Measurements from ENCODE around the gene NMUR1. TPM values are rescaled to one million over a fixed set of nuclear protein-coding genes. Genes with fewer than 3 reads are reported as not detected.

Gene NMUR1
- total RNA-seq, 1 donor from 2014 or later: 0.13 TPM

DNA sequence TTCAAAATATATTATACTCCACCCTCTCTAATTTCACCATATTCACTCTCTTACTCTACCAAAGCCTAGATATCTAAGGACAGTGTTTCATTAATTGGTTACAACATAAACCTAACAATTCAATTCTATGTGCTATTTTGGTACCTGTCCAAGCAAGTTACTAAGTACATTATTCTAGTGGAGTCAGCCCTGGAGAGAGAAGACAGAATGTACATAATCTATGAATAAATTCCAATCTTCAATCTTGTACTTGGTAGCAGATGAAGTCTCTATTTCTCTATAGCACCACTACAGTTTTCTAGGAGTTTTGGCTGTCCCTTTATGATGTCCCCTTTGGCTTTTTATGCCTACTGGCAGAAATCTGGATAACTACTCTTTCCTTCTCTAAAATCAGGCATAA is 27.6 kb downstream of the NMUR1 start:
- Mint-ChIP-seq H3K27ac (no peak overlapping the region), H3K36me3 (peaks cover 10% of the 10 kb centered on the region), H3K4me3 (no peak overlapping the region), H3K9me3 (no peaks in the 10 kb centered on the region), H3K27me3 (ENCODE audit: low read depth) (no peaks in the 10 kb centered on the region), H3K4me1 (no peaks in the 10 kb centered on the region)
- DNase-seq (ENCODE audit: low spot score in 2 of 2, unreplicated experiment in 2 of 2): no peak
- TF ChIP-seq CTCF (IDR thresholded peaks at IDR 0.05; ENCODE audit: unreplicated experiment): no peak

- Mint-ChIP-seq H3K4me3 (no peak overlapping the region), H3K36me3 (peaks cover 2% of the 10 kb centered on the region), H3K27ac (no peak overlapping the region), H3K9me3 (no peaks in the 10 kb centered on the region), H3K4me1 (no peaks in the 10 kb centered on the region), H3K27me3 (ENCODE audit: low read depth) (no peaks in the 10 kb centered on the region)
- DNase-seq (ENCODE audit: low spot score in 2 of 2, unreplicated experiment in 2 of 2): no peak
- TF ChIP-seq CTCF (IDR thresholded peaks at IDR 0.05; ENCODE audit: unreplicated experiment): no peak
Measured at GRCh38 chr2:231497651-231498050, 32.6 kb downstream of the NMUR1 start.

DNA sequence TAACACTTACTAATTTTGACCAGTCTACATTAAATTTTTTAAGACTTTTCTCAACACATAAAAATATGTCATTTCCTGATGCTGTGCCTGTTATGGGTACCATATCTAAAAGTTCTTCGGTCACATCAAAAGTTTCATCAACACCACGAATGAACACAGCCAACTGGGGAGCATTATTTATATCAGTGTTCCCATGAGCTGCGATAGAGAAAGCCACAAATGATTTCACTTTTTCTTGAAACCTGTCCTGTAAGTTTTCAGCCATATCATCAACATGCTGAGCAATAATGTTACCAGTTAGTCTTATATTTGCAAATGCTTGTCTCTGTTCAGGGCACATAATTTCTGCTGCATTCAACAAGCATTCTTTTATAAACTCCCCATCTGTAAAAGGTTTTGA is 35.6 kb downstream of the NMUR1 start:
- no peak for DNase-seq (ENCODE audit: low spot score in 2 of 2, unreplicated experiment in 2 of 2)
- no peak for TF ChIP-seq CTCF (IDR thresholded peaks at IDR 0.05; ENCODE audit: unreplicated experiment)
- Mint-ChIP-seq H3K27me3 (ENCODE audit: low read depth) (no peaks in the 10 kb centered on the region), H3K27ac (no peak overlapping the region), H3K9me3 (peaks cover under 1% of the 10 kb centered on the region), H3K4me1 (no peaks in the 10 kb centered on the region), H3K36me3 (peaks cover under 1% of the 10 kb centered on the region), H3K4me3 (no peak overlapping the region)

DNA sequence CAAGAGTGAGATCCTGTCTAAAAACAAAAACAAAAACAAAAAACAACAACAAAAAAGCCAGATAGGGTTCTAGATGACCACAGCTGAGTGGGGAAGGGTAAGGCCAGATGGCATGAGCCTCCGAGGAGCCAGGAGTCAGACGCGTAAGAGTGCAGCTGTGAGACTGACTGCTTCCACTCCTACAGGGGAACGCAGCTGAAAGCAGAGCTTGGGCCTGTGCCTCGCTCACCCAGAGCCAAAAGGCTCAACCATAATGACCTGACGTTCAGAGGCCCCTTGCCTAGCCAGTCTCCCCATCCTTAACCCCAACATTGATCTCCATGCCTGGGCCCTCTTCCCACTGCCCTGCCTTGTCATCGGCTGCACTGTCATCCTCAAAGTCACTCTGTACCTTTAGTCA is 39.4 kb downstream of the NMUR1 start:
- no peaks in the 10 kb centered on the region for H3K4me1 Mint-ChIP-seq
- peaks cover 4% of the 10 kb centered on the region for H3K36me3 Mint-ChIP-seq
- no peak overlapping the region for H3K27ac Mint-ChIP-seq
- no peak for TF ChIP-seq CTCF (IDR thresholded peaks at IDR 0.05; ENCODE audit: unreplicated experiment)
- no peak for DNase-seq (ENCODE audit: low spot score in 2 of 2, unreplicated experiment in 2 of 2)
- no peaks in the 10 kb centered on the region for H3K27me3 Mint-ChIP-seq (ENCODE audit: low read depth)
- no peak overlapping the region for H3K4me3 Mint-ChIP-seq
- peaks cover 5% of the 10 kb centered on the region for H3K9me3 Mint-ChIP-seq

- peaks cover 5% of the 10 kb centered on the region for H3K9me3 Mint-ChIP-seq
- H3K36me3 Mint-ChIP-seq: peaks cover 4% of the 10 kb centered on the region
- no peaks in the 10 kb centered on the region for H3K27me3 Mint-ChIP-seq (ENCODE audit: low read depth)
- TF ChIP-seq CTCF (IDR thresholded peaks at IDR 0.05; ENCODE audit: unreplicated experiment): no peak
- H3K4me3 Mint-ChIP-seq: no peak overlapping the region
- H3K4me1 Mint-ChIP-seq: no peaks in the 10 kb centered on the region
- no peak overlapping the region for H3K27ac Mint-ChIP-seq
- DNase-seq (ENCODE audit: low spot score in 2 of 2, unreplicated experiment in 2 of 2): no peak
Measured at GRCh38 chr2:231489990-231490389, 40.3 kb downstream of the NMUR1 start.

GRCh38 chr2:231488331-231488730 is 41.9 kb downstream of the NMUR1 start:
- Mint-ChIP-seq H3K9me3 (peaks cover 5% of the 10 kb centered on the region), H3K36me3 (peaks cover 4% of the 10 kb centered on the region), H3K27ac (no peak overlapping the region), H3K4me1 (no peaks in the 10 kb centered on the region), H3K27me3 (ENCODE audit: low read depth) (no peaks in the 10 kb centered on the region), H3K4me3 (no peak overlapping the region)
- DNase-seq (ENCODE audit: low spot score in 2 of 2, unreplicated experiment in 2 of 2): no peak
- TF ChIP-seq CTCF (IDR thresholded peaks at IDR 0.05; ENCODE audit: unreplicated experiment): no peak

Measured in mesothelial cell of epicardium (in vitro differentiated cells).